HG02678 (cell line): ENCODE measurements around the gene RBPJ.

Experiments used
- ATAC-seq: cut with Tn5 transposase; IDR thresholded peaks from one replicate; pipeline ENCODE4 v1.9.1; 2021; ENCODE audit warnings: mild to moderate bottlenecking, moderate library complexity; ENCODE audit not compliant: unreplicated experiment

Gene RBPJ

GRCh38 chr4:26320538-26321372 is at the start of gene RBPJ:
TSS of gene RBPJ (plus strand) at chr4:26321014. CDS start at chr4:26321029, 15 bp downstream.
- peak; percentile 20 for ATAC-seq

DNA sequence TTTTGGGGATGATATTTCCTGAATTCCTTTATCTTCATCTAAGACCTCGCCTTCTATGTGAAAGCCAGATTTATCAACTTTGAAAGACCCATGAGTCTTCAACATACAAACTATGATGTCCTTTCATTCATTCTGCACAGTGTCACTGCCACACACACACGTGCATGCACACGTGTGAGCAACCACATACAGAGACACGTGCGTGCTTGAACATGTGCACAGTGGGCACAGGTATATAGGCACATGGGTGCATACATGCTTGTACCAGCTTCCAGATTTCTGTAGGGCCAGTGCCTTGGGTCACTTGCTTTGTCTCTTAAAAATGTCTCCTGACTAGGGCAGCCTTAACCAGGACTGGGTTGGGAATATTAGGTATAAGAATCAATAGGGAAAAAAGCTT is 49.1 kb upstream of the RBPJ start:
- ATAC-seq: no peak

DNA sequence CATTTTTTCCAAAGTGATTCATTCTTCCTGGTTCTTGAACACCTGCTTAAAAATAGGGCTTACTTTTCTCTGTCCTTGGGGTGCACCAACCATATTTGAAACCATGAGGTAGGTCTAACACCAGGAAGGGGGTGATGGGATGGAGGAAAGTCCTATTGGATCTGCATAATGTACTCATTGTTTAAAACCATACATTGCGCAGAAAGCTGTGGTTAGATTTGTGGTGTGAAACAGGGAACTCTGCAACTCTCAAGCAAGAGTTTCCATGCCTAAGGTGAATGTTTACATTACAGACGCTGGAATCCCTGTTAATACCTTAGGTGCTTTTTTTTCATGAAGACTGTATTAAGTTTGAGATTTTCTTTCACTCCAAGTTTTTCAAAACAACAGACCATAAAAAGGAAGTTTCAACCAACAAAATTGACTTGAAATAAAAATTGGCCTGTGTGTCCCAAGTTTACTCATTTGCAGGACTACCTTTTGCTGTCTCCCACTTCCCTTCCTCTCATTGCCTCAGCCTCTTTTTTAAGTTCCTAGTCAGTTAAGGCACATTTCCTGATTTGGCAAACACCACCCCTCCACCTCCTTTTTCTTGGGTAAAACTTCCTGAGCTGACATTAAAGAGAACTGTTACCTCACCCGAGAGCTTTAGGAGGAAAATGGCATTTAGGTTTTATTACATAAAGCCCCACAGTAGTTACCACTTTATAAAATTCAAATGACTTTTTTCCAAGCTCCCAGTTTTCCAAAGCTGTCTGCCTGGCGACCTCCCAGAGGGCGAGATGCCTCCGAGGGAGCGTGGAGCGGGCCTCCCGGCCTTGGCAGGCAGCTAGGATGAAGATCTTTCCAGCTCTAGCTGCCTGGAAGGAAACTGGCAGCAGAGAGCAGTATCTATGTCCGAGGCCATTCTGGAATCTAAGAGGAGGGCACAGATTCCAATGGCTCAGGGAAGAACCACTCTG is 47.9 kb upstream of the RBPJ start:
- ATAC-seq: no peak

DNA sequence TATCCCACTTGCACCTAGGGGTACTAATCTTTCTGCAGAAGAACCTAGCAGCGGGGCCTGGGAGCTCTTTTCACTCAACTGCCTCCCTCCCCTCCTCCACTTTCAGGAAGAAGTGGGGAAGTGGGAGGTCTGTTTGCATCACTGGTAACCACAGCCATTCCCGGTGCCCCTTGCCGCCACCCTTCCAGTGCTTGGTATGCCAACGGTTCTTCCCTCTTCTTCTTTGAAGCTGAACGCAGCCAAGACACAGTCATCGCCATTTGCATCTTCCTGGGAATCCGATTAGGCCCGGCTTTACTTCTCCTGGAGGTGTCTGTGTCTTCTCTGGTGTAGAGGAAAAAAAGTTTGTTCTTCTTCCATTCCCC is 47.2 kb upstream of the RBPJ start:
- ATAC-seq: no peak

- no peak for ATAC-seq
These were observed 45.5 kb upstream of the RBPJ start for GRCh38 chr4:26275281-26275680.

DNA sequence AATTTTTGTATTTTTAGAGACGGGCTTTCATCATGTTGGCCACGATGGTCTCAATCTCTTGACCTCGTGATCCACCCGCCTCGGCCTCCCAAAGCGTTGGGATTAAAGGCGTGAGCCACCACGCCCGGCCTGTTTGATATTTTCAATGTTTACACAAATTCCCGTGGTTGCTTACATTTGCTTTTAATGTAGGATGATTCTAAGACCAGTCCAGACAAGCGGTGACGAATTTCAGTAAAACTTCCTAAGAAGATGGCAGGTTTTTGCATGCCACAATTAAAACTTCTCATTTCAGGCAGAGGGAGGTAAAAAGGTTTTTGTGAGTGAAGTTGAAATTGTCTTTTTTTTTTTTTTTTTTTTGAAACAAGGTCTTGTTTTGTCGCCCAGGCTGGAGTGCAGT is 41.4 kb upstream of the RBPJ start:
- no peak for ATAC-seq

- no peak for ATAC-seq
These were observed 38.9 kb upstream of the RBPJ start for GRCh38 chr4:26281881-26282280.

DNA sequence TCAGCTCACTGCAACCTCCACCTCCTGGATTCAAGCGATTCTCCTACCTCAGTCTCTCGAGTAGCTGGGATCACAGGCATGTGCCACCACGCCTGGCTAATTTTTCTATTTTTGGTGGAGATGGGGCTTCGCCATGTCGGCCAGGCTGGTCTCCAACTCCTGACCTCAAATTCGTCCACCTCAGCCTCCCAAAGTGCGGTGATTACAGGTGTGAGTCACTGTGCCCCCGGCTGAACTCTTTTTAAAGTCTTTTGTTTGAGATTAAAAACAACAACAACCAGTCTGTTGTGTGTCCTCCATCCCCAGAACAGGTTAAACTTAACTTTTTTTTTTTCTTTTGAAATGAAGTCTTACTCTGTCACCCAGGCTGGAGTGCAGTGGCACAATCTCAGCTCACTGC is 36.3 kb upstream of the RBPJ start:
- no peak for ATAC-seq

DNA sequence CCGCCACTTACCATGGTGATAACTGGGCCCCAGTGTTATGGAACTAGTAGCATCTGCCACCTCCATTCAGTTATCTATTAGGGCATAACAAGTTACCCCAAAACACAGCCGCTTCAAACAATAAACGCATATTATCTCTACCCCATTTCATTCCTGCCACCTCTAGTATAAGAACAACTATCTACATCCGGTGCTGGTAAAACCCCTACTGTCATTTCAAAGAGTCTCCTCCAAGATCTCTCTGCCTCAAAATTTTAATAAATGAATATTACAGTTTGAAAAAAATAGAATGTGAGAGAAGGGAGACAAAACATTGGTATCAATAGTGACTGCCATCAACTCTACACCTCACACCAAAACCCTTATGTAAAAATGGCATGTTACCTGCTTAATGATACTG is 35.5 kb upstream of the RBPJ start:
- no peak for ATAC-seq

- ATAC-seq: no peak
These were observed 33.1 kb upstream of the RBPJ start for GRCh38 chr4:26287756-26288155.

GRCh38 chr4:26288355-26288909 is 32.4 kb upstream of the RBPJ start:
- peak; percentile 89 for ATAC-seq

DNA sequence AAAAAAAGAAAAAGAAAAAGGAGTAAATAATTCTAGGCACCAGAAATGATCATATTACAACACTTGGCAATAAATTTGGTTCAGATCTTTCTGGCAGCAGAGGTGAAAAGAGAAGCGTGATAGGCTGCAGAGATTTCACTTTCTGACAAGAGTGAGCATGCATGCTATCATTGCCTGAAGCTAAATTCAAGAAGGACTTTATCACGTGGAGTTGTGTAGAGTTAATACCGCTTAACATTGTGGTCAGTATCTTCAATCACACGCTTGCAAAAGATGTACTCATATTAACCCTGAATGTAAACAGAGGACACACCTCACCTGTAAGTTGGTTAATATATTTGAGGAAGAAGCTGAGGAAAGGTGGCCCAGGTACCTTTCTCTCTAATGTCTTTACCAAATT is 31.4 kb upstream of the RBPJ start:
- no peak for ATAC-seq

DNA sequence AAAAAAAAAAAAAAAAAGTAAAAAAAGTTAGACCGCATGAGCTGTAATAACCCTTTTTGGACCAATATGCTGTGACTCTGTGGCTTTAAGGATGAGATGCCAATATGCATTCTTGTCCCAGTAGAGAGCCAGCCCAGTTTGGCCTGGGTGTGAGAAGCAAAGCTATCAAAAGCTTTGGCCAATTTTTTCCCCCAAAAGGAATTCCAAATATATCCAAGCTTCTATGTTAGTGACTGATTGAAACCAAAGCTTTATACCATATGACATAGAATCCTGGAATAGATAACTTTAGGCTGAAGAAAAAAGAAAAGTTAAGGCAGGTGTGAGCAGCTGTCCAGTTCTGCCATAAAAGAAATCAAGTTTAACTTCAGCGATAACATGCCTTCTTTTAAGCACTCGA is 30.5 kb upstream of the RBPJ start:
- no peak for ATAC-seq

- no peak for ATAC-seq
These were observed 25.9 kb upstream of the RBPJ start for GRCh38 chr4:26294904-26295303.

- no peak for ATAC-seq
These were observed 24.8 kb upstream of the RBPJ start for GRCh38 chr4:26296021-26296420.

GRCh38 chr4:26296514-26296913 is 24.3 kb upstream of the RBPJ start:
- no peak for ATAC-seq

- no peak for ATAC-seq
These were observed 23.6 kb upstream of the RBPJ start for GRCh38 chr4:26297219-26297618.

- ATAC-seq: no peak
These were observed 22.4 kb upstream of the RBPJ start for GRCh38 chr4:26298198-26298947.

- ATAC-seq: peak; percentile 82
These were observed 21.4 kb upstream of the RBPJ start for GRCh38 chr4:26299254-26299882.
